H9 (cell line): ENCODE data around the gene DXO. TPM values are rescaled to one million over a fixed set of nuclear protein-coding genes. Genes with fewer than 3 reads are reported as not detected.

Experiments used
- DNase-seq: peaks from one replicate; pipeline ENCODE4 v3.0.0-alpha.2; 2017
- H2AFZ ChIP-seq: one replicate; pipeline ENCODE4 v1.6.1; 2013; ENCODE audit warnings: mild to moderate bottlenecking, low read length, control low read depth, moderate library complexity
- H2AK5ac ChIP-seq: 2 replicates; pipeline ENCODE4 v1.6.1; 2013; ENCODE audit warnings: low read length, control low read depth, mixed read lengths; ENCODE audit not compliant: insufficient read length
- H2BK120ac ChIP-seq: one replicate; pipeline ENCODE4 v1.6.1; 2013; ENCODE audit warnings: low read depth, mild to moderate bottlenecking, low read length, control low read depth, inconsistent platforms; ENCODE audit not compliant: poor library complexity, severe bottlenecking
- H2BK12ac ChIP-seq: 2 replicates; pipeline ENCODE4 v1.6.1; 2013; ENCODE audit warnings: low read length, control low read depth, mixed read lengths, low read depth; ENCODE audit not compliant: insufficient read length
- H2BK15ac ChIP-seq: 2 replicates; pipeline ENCODE4 v1.6.1; 2013; ENCODE audit warnings: low read depth, low read length, control low read depth
- H2BK20ac ChIP-seq: one replicate; pipeline ENCODE4 v1.6.1; 2013; ENCODE audit warnings: low read depth, mild to moderate bottlenecking, low read length, control low read depth, inconsistent platforms; ENCODE audit not compliant: poor library complexity, severe bottlenecking
- H2BK5ac ChIP-seq: 2 replicates; pipeline ENCODE4 v1.6.1; 2013; ENCODE audit warnings: low read length, control low read depth, mixed read lengths; ENCODE audit not compliant: insufficient read length
- H3K14ac ChIP-seq: 2 replicates; pipeline ENCODE4 v1.6.1; 2013; ENCODE audit warnings: low read length, control low read depth; ENCODE audit not compliant: insufficient read depth
- H3K18ac ChIP-seq: 2 replicates; pipeline ENCODE4 v1.6.1; 2013; ENCODE audit warnings: low read depth, mild to moderate bottlenecking, mixed read lengths, low read length, control low read depth; ENCODE audit not compliant: insufficient read length
- H3K23ac ChIP-seq: 2 replicates; pipeline ENCODE4 v1.6.1; 2013; ENCODE audit warnings: low read length, control low read depth, mixed read lengths, low read depth; ENCODE audit not compliant: insufficient read length
- H3K23me2 ChIP-seq: 2 replicates; pipeline ENCODE4 v1.6.1; 2013; ENCODE audit warnings: low read depth, mild to moderate bottlenecking, mixed read lengths, low read length, control low read depth; ENCODE audit not compliant: insufficient read length, poor library complexity, severe bottlenecking
- H3K27ac ChIP-seq: 2 replicates; pipeline ENCODE4 v1.5.1; 2013; ENCODE audit warnings: low read length, control low read depth, mixed read lengths, low read depth; ENCODE audit not compliant: insufficient read length
- H3K27me3 ChIP-seq: 2 replicates; pipeline ENCODE4 v1.6.1; 2013; ENCODE audit warnings: low read length, control low read depth, inconsistent platforms; ENCODE audit not compliant: insufficient read depth
- H3K4ac ChIP-seq: 2 replicates; pipeline ENCODE4 v1.6.1; 2013; ENCODE audit warnings: low read depth, mild to moderate bottlenecking, control low read depth, inconsistent platforms, low read length, moderate library complexity
- H3K4me1 ChIP-seq: 2 replicates; pipeline ENCODE4 v1.6.1; 2013; ENCODE audit warnings: low read length, control low read depth, inconsistent platforms; ENCODE audit not compliant: insufficient read depth
- H3K4me2 ChIP-seq: 2 replicates; pipeline ENCODE4 v1.6.1; 2013; ENCODE audit warnings: low read length, control low read depth, mixed read lengths; ENCODE audit not compliant: insufficient read length, insufficient read depth
- H3K56ac ChIP-seq: 2 replicates; pipeline ENCODE4 v1.6.1; 2013; ENCODE audit warnings: low read depth, mild to moderate bottlenecking, mixed read lengths, low read length, control low read depth; ENCODE audit not compliant: insufficient read length
- H3K79me1 ChIP-seq: 2 replicates; pipeline ENCODE4 v1.6.1; 2013; ENCODE audit warnings: low read depth, mild to moderate bottlenecking, moderate library complexity, low read length, control low read depth, inconsistent platforms; ENCODE audit not compliant: insufficient read depth, poor library complexity, severe bottlenecking
- H3K79me2 ChIP-seq: 2 replicates; pipeline ENCODE4 v1.6.1; 2013; ENCODE audit warnings: low read length, control low read depth, inconsistent platforms; ENCODE audit not compliant: insufficient read depth
- H3K9ac ChIP-seq: 2 replicates; pipeline ENCODE4 v1.6.1; 2013; ENCODE audit warnings: low read length, control low read depth, mixed read lengths; ENCODE audit not compliant: insufficient read length; ENCODE audit errors: extremely low read depth
- H3K9me3 ChIP-seq: one replicate; pipeline ENCODE4 v1.6.1; 2013; ENCODE audit warnings: low read depth, low read length, inconsistent platforms; ENCODE audit not compliant: control insufficient read depth
- H3T11ph ChIP-seq: one replicate; pipeline ENCODE4 v1.6.1; 2013; ENCODE audit warnings: mild to moderate bottlenecking, low read length, control low read depth, inconsistent platforms
- H4K20me1 ChIP-seq: one replicate; pipeline ENCODE4 v1.6.1; 2013; ENCODE audit not compliant: control insufficient read depth, insufficient read length, insufficient read depth
- H4K5ac ChIP-seq: 2 replicates; pipeline ENCODE4 v1.6.1; 2013; ENCODE audit warnings: low read depth, mild to moderate bottlenecking, mixed read lengths, low read length, control low read depth; ENCODE audit not compliant: insufficient read length
- H4K8ac ChIP-seq: replicated peaks from 2 replicates; pipeline ENCODE4 v1.6.1; 2013; ENCODE audit warnings: low read length, control low read depth, mixed read lengths, low read depth; ENCODE audit not compliant: insufficient read length
- H4K91ac ChIP-seq: 2 replicates; pipeline ENCODE4 v1.6.1; 2013; ENCODE audit warnings: low read depth, mild to moderate bottlenecking, moderate library complexity, mixed read lengths, low read length, control low read depth; ENCODE audit not compliant: insufficient read length
- H3K27ac Mint-ChIP-seq, 3 experiments: 2 replicates in 2 of 3; 3 replicates in 1 of 3; pipeline ENCODE4 v1.8.0; 2020 to 2021; ENCODE audit warnings: mixed read lengths in 3 of 3, mild to moderate bottlenecking in 1 of 3, moderate library complexity in 1 of 3
- H3K27me3 Mint-ChIP-seq: 2 replicates; pipeline ENCODE4 v1.8.0; 2021; ENCODE audit warnings: low read depth, mild to moderate bottlenecking, moderate library complexity, mixed read lengths
- H3K36me3 Mint-ChIP-seq, 3 experiments: 2 replicates in 2 of 3; 3 replicates in 1 of 3; pipeline ENCODE4 v1.8.0; 2020 to 2021; ENCODE audit warnings: low read depth in 3 of 3, mixed read lengths in 3 of 3; ENCODE audit not compliant: insufficient read depth in 1 of 3
- H3K4me1 Mint-ChIP-seq, 2 experiments: 2 replicates each; pipeline ENCODE4 v1.8.0; 2020; ENCODE audit warnings: mixed read lengths in 2 of 2
- H3K4me3 Mint-ChIP-seq, 2 experiments: 2 replicates in 1 of 2; 3 replicates in 1 of 2; pipeline ENCODE4 v1.8.0; 2020 to 2021; ENCODE audit warnings: mild to moderate bottlenecking in 2 of 2, mixed read lengths in 2 of 2, moderate library complexity in 1 of 2
- H3K9me3 Mint-ChIP-seq, 2 experiments: 2 replicates in 1 of 2; 3 replicates in 1 of 2; pipeline ENCODE4 v1.8.0; 2020; ENCODE audit warnings: mild to moderate bottlenecking in 2 of 2, mixed read lengths in 2 of 2, moderate library complexity in 1 of 2
- WGBS: extraction: QIAGEN DNeasy Blood & Tissue Kit; methylation state at CpG from one replicate; pipeline ENCODE4 v1.1.7; 2013; ENCODE audit warnings: missing lambda C conversion rate, low lambda C conversion rate, mixed read lengths; ENCODE audit not compliant: insufficient read length; ENCODE audit errors: extremely low coverage; 5-methylcytosine and 5-hydroxymethylcytosine counted together
- total RNA-seq: library from RNA; stranded (reverse); gene quantifications from 2 replicates; pipeline ENCODE4 v1.2.1, GENCODE V29; 2021
- TF ChIP-seq, protein P1 (sequence below): fragments of 200-600 bp; sonication (generic); conservative IDR thresholded peaks from 3 replicates; pipeline ENCODE4 v1.8.0; 2021; ENCODE audit warnings: antibody characterized with exemption, mild to moderate bottlenecking

Gene DXO
- total RNA-seq, 1 experiment from 2014 or later: 21.6 TPM

DNA sequence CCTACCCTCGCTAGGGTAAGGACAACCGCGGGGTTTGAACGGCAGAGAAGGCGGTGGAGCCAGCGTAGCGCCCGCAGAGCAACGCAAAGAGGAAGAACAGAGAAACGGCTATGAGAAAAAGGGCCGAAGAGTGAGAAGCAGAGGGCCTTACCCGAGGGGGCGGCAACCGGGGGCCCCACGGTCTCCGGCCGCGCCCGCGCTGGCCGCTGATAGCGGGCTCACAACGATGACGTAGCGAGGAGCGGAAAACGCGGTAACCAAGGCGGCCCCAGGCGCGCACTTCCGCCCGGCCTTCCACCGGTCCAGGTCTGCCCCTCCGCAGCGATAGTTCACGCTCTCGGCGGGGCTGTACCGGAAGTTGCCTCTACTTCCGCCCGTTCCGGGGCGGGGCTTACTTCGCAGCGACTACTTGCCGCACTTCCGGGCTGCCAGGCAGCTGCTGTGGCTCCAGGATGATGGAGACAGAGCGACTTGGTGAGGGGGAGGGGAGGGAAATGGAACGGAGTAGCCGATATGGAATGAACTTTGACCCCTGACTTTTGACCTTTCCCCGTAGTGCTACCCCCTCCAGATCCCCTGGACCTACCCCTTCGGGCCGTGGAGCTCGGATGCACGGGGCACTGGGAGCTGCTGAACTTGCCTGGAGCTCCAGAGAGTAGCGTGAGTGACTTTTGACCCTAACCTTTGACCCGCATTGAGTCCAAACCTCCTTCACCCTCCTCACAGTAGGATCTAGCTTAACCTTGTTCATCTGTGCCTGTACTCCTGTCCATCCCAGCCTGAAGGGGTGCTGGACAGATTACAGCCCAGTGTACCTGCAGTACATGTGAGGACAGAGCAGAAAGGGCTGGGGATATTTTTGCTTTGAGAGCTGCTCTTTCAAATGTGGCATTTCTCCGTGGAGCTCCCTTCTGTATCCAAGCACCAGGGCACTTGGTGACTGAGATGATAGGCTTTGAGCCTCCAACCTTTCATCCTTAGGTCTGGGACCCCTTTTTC lies 12.9 kb downstream of the DXO start, which contains the start of the genes NELFE and SKIC2:
Gene NELFE (minus strand): TSS at position 231 of the 999 bp plus-strand sequence. CDS start 525 bp downstream, outside the sequence.
Gene SKIC2 (plus strand): TSS at position 435 of the 999 bp plus-strand sequence. CDS start 18 bp downstream, at position 453.
- TF ChIP-seq, protein P1, sequence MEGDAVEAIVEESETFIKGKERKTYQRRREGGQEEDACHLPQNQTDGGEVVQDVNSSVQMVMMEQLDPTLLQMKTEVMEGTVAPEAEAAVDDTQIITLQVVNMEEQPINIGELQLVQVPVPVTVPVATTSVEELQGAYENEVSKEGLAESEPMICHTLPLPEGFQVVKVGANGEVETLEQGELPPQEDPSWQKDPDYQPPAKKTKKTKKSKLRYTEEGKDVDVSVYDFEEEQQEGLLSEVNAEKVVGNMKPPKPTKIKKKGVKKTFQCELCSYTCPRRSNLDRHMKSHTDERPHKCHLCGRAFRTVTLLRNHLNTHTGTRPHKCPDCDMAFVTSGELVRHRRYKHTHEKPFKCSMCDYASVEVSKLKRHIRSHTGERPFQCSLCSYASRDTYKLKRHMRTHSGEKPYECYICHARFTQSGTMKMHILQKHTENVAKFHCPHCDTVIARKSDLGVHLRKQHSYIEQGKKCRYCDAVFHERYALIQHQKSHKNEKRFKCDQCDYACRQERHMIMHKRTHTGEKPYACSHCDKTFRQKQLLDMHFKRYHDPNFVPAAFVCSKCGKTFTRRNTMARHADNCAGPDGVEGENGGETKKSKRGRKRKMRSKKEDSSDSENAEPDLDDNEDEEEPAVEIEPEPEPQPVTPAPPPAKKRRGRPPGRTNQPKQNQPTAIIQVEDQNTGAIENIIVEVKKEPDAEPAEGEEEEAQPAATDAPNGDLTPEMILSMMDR: no peak
- H4K8ac ChIP-seq: no peak within 1 kb of the TSS
- no peaks in the 10 kb centered on the region for H3K9me3 ChIP-seq
- H3K27me3 ChIP-seq: no peaks in the 10 kb centered on the region
- no peak within 1 kb of the TSS for H2BK15ac ChIP-seq
- no peak within 1 kb of the TSS for H2BK12ac ChIP-seq
- peaks cover 3% of the 10 kb centered on the region for H3K79me1 ChIP-seq
- peak; percentile 99 for DNase-seq
- H2BK20ac ChIP-seq: no peak within 1 kb of the TSS
- H3K4me1 Mint-ChIP-seq: peaks cover 18% of the 10 kb centered on the region in 2 experiments
- peak within 1 kb of the TSS; percentile 95 to 99 for H3K4me3 Mint-ChIP-seq
- no peak within 1 kb of the TSS for H3K27ac ChIP-seq
- H3K27me3 Mint-ChIP-seq: no peaks in the 10 kb centered on the region; the same call in 1 of the 2 replicates
- H3K36me3 Mint-ChIP-seq: peaks cover 36 to 82% (median 70%) of the 10 kb centered on the region in 3 experiments
- H3K18ac ChIP-seq: peak within 1 kb of the TSS; percentile 38
- H3K23me2 ChIP-seq: peaks cover 10% of the 10 kb centered on the region
- H3T11ph ChIP-seq: no peak within 1 kb of the TSS
- no peak within 1 kb of the TSS for H2BK5ac ChIP-seq
- peaks cover 3% of the 10 kb centered on the region; the same call in 1 of the 2 replicates for H3K4me1 ChIP-seq
- H3K56ac ChIP-seq: peak within 1 kb of the TSS; percentile 43
- H3K4ac ChIP-seq: no peak within 1 kb of the TSS
- H3K9ac ChIP-seq: peak within 1 kb of the TSS; percentile 95
- H3K23ac ChIP-seq: no peak within 1 kb of the TSS
- peaks cover 7% of the 10 kb centered on the region for H3K79me2 ChIP-seq
- peak within 1 kb of the TSS; percentile 94 to 99 (median 99) for H3K27ac Mint-ChIP-seq
- H3K9me3 Mint-ChIP-seq: no peaks in the 10 kb centered on the region; a peak in 1 of 5 replicates
- peak within 1 kb of the TSS; percentile 27 for H2AFZ ChIP-seq
- H4K20me1 ChIP-seq: no peaks in the 10 kb centered on the region
- H4K91ac ChIP-seq: no peak within 1 kb of the TSS
- peak within 1 kb of the TSS; percentile 95 for H3K4me2 ChIP-seq
- no CpG with 5 or more reads among the region's 59 CpGs for WGBS
- no peak within 1 kb of the TSS for H2BK120ac ChIP-seq
- no peak within 1 kb of the TSS for H2AK5ac ChIP-seq
- H3K14ac ChIP-seq: peak within 1 kb of the TSS; percentile 72
- peak within 1 kb of the TSS; percentile 13 for H4K5ac ChIP-seq
